Subcutaneous abdominal adipose tissue (tissue), 5 donors: ENCODE data around the gene C2CD5.

ENCODE experiments used
- H3K27ac ChIP-seq: one replicate; pipeline ENCODE4 v1.7.0; 2013; ENCODE audit warnings: low read depth, mild to moderate bottlenecking, inconsistent platforms, low read length, moderate library complexity
- H3K27me3 ChIP-seq, 5 donors: one replicate each; pipeline ENCODE4 v1.7.0; 2013; ENCODE audit warnings: low read length in 5 of 5, inconsistent platforms in 1 of 5; ENCODE audit not compliant: control insufficient read depth in 5 of 5, insufficient read depth in 4 of 5
- H3K36me3 ChIP-seq, 5 donors: one replicate each; pipeline ENCODE4 v1.7.0; 2013; ENCODE audit warnings: low read length in 5 of 5; ENCODE audit not compliant: control insufficient read depth in 5 of 5, insufficient read depth in 5 of 5
- H3K4me1 ChIP-seq, 5 donors: one replicate each; pipeline ENCODE4 v1.7.0; 2013; ENCODE audit warnings: low read length in 5 of 5, mild to moderate bottlenecking in 3 of 5, moderate library complexity in 1 of 5; ENCODE audit not compliant: control insufficient read depth in 5 of 5, insufficient read depth in 5 of 5
- H3K4me3 ChIP-seq, 5 donors: one replicate each; pipeline ENCODE4 v1.7.0; 2013; ENCODE audit warnings: low read length in 5 of 5, low read depth in 1 of 5
- H3K9ac ChIP-seq, 5 donors: one replicate each; pipeline ENCODE4 v1.7.0; 2013; ENCODE audit warnings: low read length in 5 of 5, mild to moderate bottlenecking in 4 of 5, moderate library complexity in 3 of 5
- H3K9me3 ChIP-seq, 5 donors: one replicate each; pipeline ENCODE4 v1.7.0; 2013; ENCODE audit warnings: low read length in 5 of 5; ENCODE audit not compliant: control insufficient read depth in 5 of 5
- donor health status: healthy.
- donor health status: healthy.
- donor health status: healthy.
- donor health status: healthy.
- donor health status: healthy.

C2CD5 gene

GRCh38 chr12:22408610-22409376, 135.5 kb downstream of the C2CD5 start:
- H3K4me3 ChIP-seq: no peak overlapping the region

GRCh38 chr12:22407397-22407796, 136.9 kb downstream of the C2CD5 start:
- H3K4me1 ChIP-seq: no peaks in the 10 kb centered on the region
- no peak overlapping the region for H3K27ac ChIP-seq
- H3K36me3 ChIP-seq: no peaks in the 10 kb centered on the region
- H3K27me3 ChIP-seq: no peaks in the 10 kb centered on the region
- no peaks in the 10 kb centered on the region for H3K9me3 ChIP-seq
- no peak overlapping the region for H3K9ac ChIP-seq
- no peak overlapping the region for H3K4me3 ChIP-seq

More at GRCh38 chr12:22408610-22409376, 135.5 kb downstream of the C2CD5 start:
- no peak overlapping the region for H3K27ac ChIP-seq
- no peaks in the 10 kb centered on the region for H3K36me3 ChIP-seq
- H3K27me3 ChIP-seq: no peaks in the 10 kb centered on the region
- no peaks in the 10 kb centered on the region for H3K4me1 ChIP-seq
- H3K9ac ChIP-seq: no peak overlapping the region
- no peaks in the 10 kb centered on the region for H3K9me3 ChIP-seq

GRCh38 chr12:22406627-22407026, 137.7 kb downstream of the C2CD5 start:
- H3K27ac ChIP-seq: no peak overlapping the region
- no peaks in the 10 kb centered on the region for H3K9me3 ChIP-seq
- H3K36me3 ChIP-seq: no peaks in the 10 kb centered on the region
- no peak overlapping the region for H3K9ac ChIP-seq
- no peaks in the 10 kb centered on the region for H3K27me3 ChIP-seq
- no peak overlapping the region for H3K4me3 ChIP-seq
- H3K4me1 ChIP-seq: no peaks in the 10 kb centered on the region

GRCh38 chr12:22399464-22400180, 144.7 kb downstream of the C2CD5 start:
- peaks cover 0 to 2% (median 0%) of the 10 kb centered on the region in 5 donors for H3K9me3 ChIP-seq
- no peaks in the 10 kb centered on the region for H3K27me3 ChIP-seq
- H3K9ac ChIP-seq: no peak overlapping the region
- no peaks in the 10 kb centered on the region for H3K36me3 ChIP-seq
- no peaks in the 10 kb centered on the region for H3K4me1 ChIP-seq
- H3K27ac ChIP-seq: no peak overlapping the region
- no peak overlapping the region for H3K4me3 ChIP-seq
